ENCODE data around the gene ADARB2. TPM values are rescaled to one million over a fixed set of nuclear protein-coding genes. Genes with fewer than 3 reads are reported as not detected.

ADARB2 gene
- total RNA-seq, 3 donors from 2014 or later (not counting 1 experiment from before 2014, with no cell fraction given) = 0.27 to 0.78 (median 0.40) TPM

DNA sequence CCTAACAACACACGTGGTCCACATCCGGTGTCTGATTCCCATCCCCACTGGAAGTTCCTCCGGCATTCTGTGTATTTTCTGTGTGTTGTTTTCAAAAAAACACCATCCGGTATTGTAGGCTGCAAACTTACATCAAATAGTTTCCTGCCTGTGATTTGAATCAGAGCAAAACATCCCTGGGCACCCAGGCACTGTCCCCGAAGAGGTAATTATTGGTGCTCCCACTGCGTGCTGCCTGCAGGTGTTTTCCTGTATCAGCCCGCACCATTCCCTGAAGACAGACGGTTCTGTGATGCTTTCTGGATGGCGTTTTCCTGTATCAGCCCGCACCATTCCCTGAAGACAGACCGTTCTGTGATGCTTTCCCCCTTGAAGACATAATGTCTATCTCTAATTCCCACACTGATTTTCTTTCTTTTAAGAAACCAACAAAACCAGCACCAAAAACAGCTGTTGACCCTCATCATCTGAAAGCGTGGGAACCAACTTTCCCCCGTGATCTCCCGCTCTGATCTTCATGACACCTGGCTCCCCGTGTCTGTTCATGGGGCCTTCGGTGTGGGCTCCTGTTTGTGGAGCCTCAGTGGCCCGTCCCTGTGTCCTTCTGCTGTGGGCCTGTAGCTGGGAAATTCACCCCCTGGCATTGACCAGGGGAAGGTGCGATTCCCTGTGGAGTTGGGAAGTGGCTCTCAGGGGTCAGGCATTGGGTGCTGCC is 205.3 kb downstream of the ADARB2 start:
- Mint-ChIP-seq H3K27me3 (ENCODE audit: low read depth in 2 of 2) (peaks cover 0 to 3% of the 10 kb centered on the region in 2 donors), H3K4me1 (no peaks in the 10 kb centered on the region), H3K9me3 (no peaks in the 10 kb centered on the region), H3K4me3 (no peak overlapping the region), H3K27ac (no peak overlapping the region), H3K36me3 (no peaks in the 10 kb centered on the region)
- H3K27me3 ChIP-seq (ENCODE audit: control insufficient read depth, insufficient read depth, low read length) = no peaks in the 10 kb centered on the region
- DNase-seq (no peak), ATAC-seq (no peak)
- H3K27ac ChIP-seq (ENCODE audit: low read length) = no peak overlapping the region
- no peaks in the 10 kb centered on the region for H3K9me3 ChIP-seq (ENCODE audit: control insufficient read depth, insufficient read depth, low read length)
- H3K36me3 ChIP-seq (ENCODE audit: control insufficient read depth, insufficient read depth, low read length) = no peaks in the 10 kb centered on the region
- 86% methylated on average over 18 of the region's 18 CpGs for WGBS (ENCODE audit: insufficient coverage)
- TF ChIP-seq, protein P1, sequence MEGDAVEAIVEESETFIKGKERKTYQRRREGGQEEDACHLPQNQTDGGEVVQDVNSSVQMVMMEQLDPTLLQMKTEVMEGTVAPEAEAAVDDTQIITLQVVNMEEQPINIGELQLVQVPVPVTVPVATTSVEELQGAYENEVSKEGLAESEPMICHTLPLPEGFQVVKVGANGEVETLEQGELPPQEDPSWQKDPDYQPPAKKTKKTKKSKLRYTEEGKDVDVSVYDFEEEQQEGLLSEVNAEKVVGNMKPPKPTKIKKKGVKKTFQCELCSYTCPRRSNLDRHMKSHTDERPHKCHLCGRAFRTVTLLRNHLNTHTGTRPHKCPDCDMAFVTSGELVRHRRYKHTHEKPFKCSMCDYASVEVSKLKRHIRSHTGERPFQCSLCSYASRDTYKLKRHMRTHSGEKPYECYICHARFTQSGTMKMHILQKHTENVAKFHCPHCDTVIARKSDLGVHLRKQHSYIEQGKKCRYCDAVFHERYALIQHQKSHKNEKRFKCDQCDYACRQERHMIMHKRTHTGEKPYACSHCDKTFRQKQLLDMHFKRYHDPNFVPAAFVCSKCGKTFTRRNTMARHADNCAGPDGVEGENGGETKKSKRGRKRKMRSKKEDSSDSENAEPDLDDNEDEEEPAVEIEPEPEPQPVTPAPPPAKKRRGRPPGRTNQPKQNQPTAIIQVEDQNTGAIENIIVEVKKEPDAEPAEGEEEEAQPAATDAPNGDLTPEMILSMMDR (IDR thresholded peaks at IDR 0.05) = no peak
- no peaks in the 10 kb centered on the region for H3K4me1 ChIP-seq (ENCODE audit: control insufficient read depth, insufficient read depth, low read length)
- H3K4me3 ChIP-seq (ENCODE audit: low read length) = no peak overlapping the region
- intact Hi-C loops (cut with micrococcal nuclease) = no loop called here

DNA sequence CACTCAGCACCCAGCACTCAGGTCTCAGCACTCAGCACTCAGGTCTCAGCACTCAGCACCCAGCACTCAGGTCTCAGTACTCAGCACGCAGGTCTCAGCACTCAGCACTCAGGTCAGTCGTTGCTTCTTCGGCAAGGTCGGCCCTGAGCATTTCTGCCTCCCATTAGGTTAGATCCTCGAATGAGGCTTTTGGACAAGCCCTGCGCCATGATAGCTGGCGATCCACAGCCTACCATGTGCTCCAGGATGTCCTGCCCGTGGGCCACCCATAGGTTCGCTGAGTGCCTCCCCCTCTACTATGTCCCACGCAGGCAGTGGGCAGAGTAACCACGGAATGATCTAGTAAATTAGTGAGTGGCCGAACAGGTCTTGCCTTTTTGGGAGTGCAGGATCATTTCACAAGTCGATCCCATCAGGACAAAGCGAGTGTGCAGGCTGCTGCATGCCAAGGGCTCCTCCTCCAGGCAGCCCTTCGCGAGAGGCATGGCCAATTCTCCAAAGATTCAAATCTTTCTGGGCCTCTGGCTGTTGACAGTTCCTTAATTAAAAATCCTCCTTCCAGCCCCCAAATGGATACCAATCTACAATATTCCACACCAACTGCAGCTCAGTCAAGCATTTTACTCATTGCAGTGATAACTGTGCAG is 206.3 kb downstream of the ADARB2 start:
- DNase-seq (no peak), ATAC-seq (no peak)
- TF ChIP-seq, protein P1 (IDR thresholded peaks at IDR 0.05) = no peak
- H3K27me3 ChIP-seq (ENCODE audit: control insufficient read depth, insufficient read depth, low read length) = no peaks in the 10 kb centered on the region
- no peak overlapping the region for H3K4me3 Mint-ChIP-seq
- intact Hi-C loops (cut with micrococcal nuclease) = no loop called here
- WGBS (ENCODE audit: insufficient coverage) = 89% methylated on average over 15 of the region's 16 CpGs
- no peak overlapping the region for H3K27ac ChIP-seq (ENCODE audit: low read length)
- no peak overlapping the region for H3K4me3 ChIP-seq (ENCODE audit: low read length)
- peaks cover 0 to 3% of the 10 kb centered on the region in 2 donors for H3K27me3 Mint-ChIP-seq (ENCODE audit: low read depth in 2 of 2)
- H3K36me3 Mint-ChIP-seq = no peaks in the 10 kb centered on the region
- H3K9me3 Mint-ChIP-seq = no peaks in the 10 kb centered on the region
- H3K9me3 ChIP-seq (ENCODE audit: control insufficient read depth, insufficient read depth, low read length) = no peaks in the 10 kb centered on the region
- no peak overlapping the region for H3K27ac Mint-ChIP-seq
- H3K4me1 ChIP-seq (ENCODE audit: control insufficient read depth, insufficient read depth, low read length) = no peaks in the 10 kb centered on the region
- no peaks in the 10 kb centered on the region for H3K36me3 ChIP-seq (ENCODE audit: control insufficient read depth, insufficient read depth, low read length)
- H3K4me1 Mint-ChIP-seq = no peaks in the 10 kb centered on the region

DNA sequence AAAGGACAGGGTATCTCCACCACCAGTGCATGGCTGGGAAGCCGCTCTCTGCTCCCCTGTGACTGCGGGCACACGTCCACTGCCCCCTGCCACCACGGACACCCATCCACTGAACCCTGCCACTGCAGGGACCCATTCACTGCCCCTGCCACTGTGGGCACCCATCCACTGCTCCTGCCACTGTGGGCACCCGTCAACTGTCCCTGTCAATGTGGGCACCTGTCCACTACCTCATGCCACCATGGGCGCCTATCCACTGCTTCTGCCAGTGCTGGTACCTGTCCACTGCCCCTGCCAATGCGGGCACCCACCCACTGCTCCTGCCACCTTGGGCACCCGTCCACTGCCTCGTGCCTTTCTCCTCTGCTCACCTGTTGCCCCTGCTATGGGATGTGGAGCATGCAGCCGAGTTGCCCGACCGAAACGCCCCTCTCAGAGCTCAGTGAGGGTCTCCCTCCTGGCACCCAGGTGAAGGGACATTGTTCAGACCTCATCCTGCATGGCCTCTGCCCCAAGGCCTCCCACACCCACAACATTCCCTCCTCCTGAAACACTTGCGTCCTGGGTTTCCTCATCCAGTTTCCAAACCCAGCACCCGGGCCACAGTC is 207.4 kb downstream of the ADARB2 start:
- intact Hi-C loops (cut with micrococcal nuclease) = no loop called here
- TF ChIP-seq, protein P1 (IDR thresholded peaks at IDR 0.05) = no peak
- no peak overlapping the region for H3K27ac Mint-ChIP-seq
- DNase-seq (no peak), ATAC-seq (no peak)
- H3K9me3 Mint-ChIP-seq = no peaks in the 10 kb centered on the region
- H3K27ac ChIP-seq (ENCODE audit: low read length) = no peak overlapping the region
- WGBS (ENCODE audit: insufficient coverage) = 90% methylated on average over 15 of the region's 15 CpGs
- no peaks in the 10 kb centered on the region for H3K36me3 Mint-ChIP-seq
- no peak overlapping the region for H3K4me3 Mint-ChIP-seq
- H3K36me3 ChIP-seq (ENCODE audit: control insufficient read depth, insufficient read depth, low read length) = no peaks in the 10 kb centered on the region
- H3K4me1 Mint-ChIP-seq = no peaks in the 10 kb centered on the region
- H3K27me3 ChIP-seq (ENCODE audit: control insufficient read depth, insufficient read depth, low read length) = no peaks in the 10 kb centered on the region
- no peak overlapping the region for H3K4me3 ChIP-seq (ENCODE audit: low read length)
- no peaks in the 10 kb centered on the region for H3K4me1 ChIP-seq (ENCODE audit: control insufficient read depth, insufficient read depth, low read length)
- no peaks in the 10 kb centered on the region for H3K9me3 ChIP-seq (ENCODE audit: control insufficient read depth, insufficient read depth, low read length)
- H3K27me3 Mint-ChIP-seq (ENCODE audit: low read depth in 2 of 2) = peaks cover 0 to 3% of the 10 kb centered on the region in 2 donors
